Activated B cell treated with CpG ODN at 0.5 μM for 24 hours (primary cell): ENCODE data around the gene GDI1. TPM values are rescaled to one million over a fixed set of nuclear protein-coding genes. Genes with fewer than 3 reads are reported as not detected.

ENCODE experiments used
- ATAC-seq: fragments of 200-7000 bp; cut with Tn5 transposase; one replicate; pipeline ENCODE4 v1.10.0; 2021; ENCODE audit warnings: low read depth, mild to moderate bottlenecking, moderate library complexity
- CTCF ChIA-PET: fragments of 350-600 bp; sonication (Branson Sonifier 250); formaldehyde crosslinking; loops from one replicate; lab custom pipeline; 2021; ENCODE audit warnings: antibody characterized with exemption; lab: Charles Lee
- POLR2A ChIA-PET: fragments of 350-600 bp; sonication (Branson Sonifier 250); formaldehyde crosslinking; loops from one replicate; lab custom pipeline; 2021; ENCODE audit warnings: antibody characterized with exemption; lab: Charles Lee
- DNase-seq: peaks from one replicate; pipeline ENCODE4 v3.0.0; 2022
- H3K27ac Mint-ChIP-seq: one replicate; pipeline ENCODE4 v1.8.0; 2020; ENCODE audit warnings: mixed read lengths
- H3K27me3 Mint-ChIP-seq: one replicate; pipeline ENCODE4 v1.8.0; 2021; ENCODE audit warnings: mixed read lengths
- H3K36me3 Mint-ChIP-seq: one replicate; pipeline ENCODE4 v1.8.0; 2021; ENCODE audit warnings: low read depth, mixed read lengths
- H3K4me1 Mint-ChIP-seq: one replicate; pipeline ENCODE4 v1.8.0; 2021; ENCODE audit warnings: mixed read lengths
- H3K4me3 Mint-ChIP-seq: one replicate; pipeline ENCODE4 v1.8.0; 2020; ENCODE audit warnings: mild to moderate bottlenecking, mixed read lengths
- H3K9me3 Mint-ChIP-seq: one replicate; pipeline ENCODE4 v1.8.0; 2020; ENCODE audit warnings: mixed read lengths
- intact Hi-C: fragments of 100-400 bp; cut with micrococcal nuclease; formaldehyde crosslinking; loops from one replicate; pipeline ENCODE4 v1.15.1; 2024
- total RNA-seq: library from RNA; stranded (reverse); gene quantifications from 2 replicates; pipeline ENCODE4 v1.2.3, GENCODE V29; 2022
- TF ChIP-seq, protein P1 (sequence below): fragments of 200-600 bp; IDR thresholded peaks from one replicate; pipeline ENCODE4 v1.8.0; 2022; ENCODE audit warnings: antibody characterized with exemption, mild to moderate bottlenecking

The GDI1 gene
- total RNA-seq, 1 donor from 2014 or later: 127 TPM

GRCh38 chrX:154401045-154401799, 35.7 kb upstream of the GDI1 start:
- TF ChIP-seq, protein P1, sequence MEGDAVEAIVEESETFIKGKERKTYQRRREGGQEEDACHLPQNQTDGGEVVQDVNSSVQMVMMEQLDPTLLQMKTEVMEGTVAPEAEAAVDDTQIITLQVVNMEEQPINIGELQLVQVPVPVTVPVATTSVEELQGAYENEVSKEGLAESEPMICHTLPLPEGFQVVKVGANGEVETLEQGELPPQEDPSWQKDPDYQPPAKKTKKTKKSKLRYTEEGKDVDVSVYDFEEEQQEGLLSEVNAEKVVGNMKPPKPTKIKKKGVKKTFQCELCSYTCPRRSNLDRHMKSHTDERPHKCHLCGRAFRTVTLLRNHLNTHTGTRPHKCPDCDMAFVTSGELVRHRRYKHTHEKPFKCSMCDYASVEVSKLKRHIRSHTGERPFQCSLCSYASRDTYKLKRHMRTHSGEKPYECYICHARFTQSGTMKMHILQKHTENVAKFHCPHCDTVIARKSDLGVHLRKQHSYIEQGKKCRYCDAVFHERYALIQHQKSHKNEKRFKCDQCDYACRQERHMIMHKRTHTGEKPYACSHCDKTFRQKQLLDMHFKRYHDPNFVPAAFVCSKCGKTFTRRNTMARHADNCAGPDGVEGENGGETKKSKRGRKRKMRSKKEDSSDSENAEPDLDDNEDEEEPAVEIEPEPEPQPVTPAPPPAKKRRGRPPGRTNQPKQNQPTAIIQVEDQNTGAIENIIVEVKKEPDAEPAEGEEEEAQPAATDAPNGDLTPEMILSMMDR: no peak
- DNase-seq (no peak), ATAC-seq (no peak)
- peaks cover 44% of the 10 kb centered on the region for H3K36me3 Mint-ChIP-seq
- H3K9me3 Mint-ChIP-seq: no peaks in the 10 kb centered on the region
- H3K4me3 Mint-ChIP-seq: peak overlapping the region; percentile 38
- peaks cover 26% of the 10 kb centered on the region for H3K4me1 Mint-ChIP-seq
- ChIA-PET POLR2A (interaction anchor here (0.5 to 6.2 kb wide), 3 partner anchors 8 to 89 kb away, joined by 5 to 125 read pairs (median 6); partner anchors contain the start of genes DNASE1L1, SLC10A3 and TAFAZZIN), CTCF (interaction anchor here (2.3 kb wide), 1 partner anchor 126 kb away, joined by 6 read pairs; no protein-coding TSS in a partner anchor)
- intact Hi-C loops: loop anchor here (1.0 kb wide), 1 partner anchor 8 kb away; the partner anchor contains the start of gene DNASE1L1
- peak overlapping the region; percentile 61 for H3K27ac Mint-ChIP-seq
- no peaks in the 10 kb centered on the region for H3K27me3 Mint-ChIP-seq

- DNase-seq (no peak), ATAC-seq (no peak)
- H3K9me3 Mint-ChIP-seq: no peaks in the 10 kb centered on the region
- no peaks in the 10 kb centered on the region for H3K27me3 Mint-ChIP-seq
- peak overlapping the region; percentile 46 for H3K27ac Mint-ChIP-seq
- peaks cover 23% of the 10 kb centered on the region for H3K4me1 Mint-ChIP-seq
- TF ChIP-seq, protein P1: no peak
- no peak overlapping the region for H3K4me3 Mint-ChIP-seq
- intact Hi-C loops: loop anchor here (1.0 kb wide), 1 partner anchor 7 kb away; the partner anchor contains the start of gene DNASE1L1
- peaks cover 44% of the 10 kb centered on the region for H3K36me3 Mint-ChIP-seq
- POLR2A ChIA-PET: interaction anchor here (0.5 to 1.5 kb wide), 2 partner anchors 22 to 88 kb away, joined by 5 to 6 read pairs; partner anchors contain the start of gene SLC10A3
- CTCF ChIA-PET: no interaction called here
Measured at GRCh38 chrX:154401918-154402621, 34.9 kb upstream of the GDI1 start.

- Mint-ChIP-seq H3K4me3 (no peak overlapping the region), H3K4me1 (peaks cover 22% of the 10 kb centered on the region), H3K27ac (no peak overlapping the region), H3K36me3 (peaks cover 44% of the 10 kb centered on the region), H3K27me3 (no peaks in the 10 kb centered on the region), H3K9me3 (no peaks in the 10 kb centered on the region)
- CTCF ChIA-PET: no interaction called here
- TF ChIP-seq, protein P1: no peak
- DNase-seq: no peak
- ATAC-seq: no peak
- intact Hi-C loops: no loop called here
- POLR2A ChIA-PET: interaction anchor here (1.5 kb wide), 1 partner anchor 87 kb away, joined by 5 read pairs; the partner anchor contains the start of gene SLC10A3
Measured at GRCh38 chrX:154402622-154403127, 34.3 kb upstream of the GDI1 start.

DNA sequence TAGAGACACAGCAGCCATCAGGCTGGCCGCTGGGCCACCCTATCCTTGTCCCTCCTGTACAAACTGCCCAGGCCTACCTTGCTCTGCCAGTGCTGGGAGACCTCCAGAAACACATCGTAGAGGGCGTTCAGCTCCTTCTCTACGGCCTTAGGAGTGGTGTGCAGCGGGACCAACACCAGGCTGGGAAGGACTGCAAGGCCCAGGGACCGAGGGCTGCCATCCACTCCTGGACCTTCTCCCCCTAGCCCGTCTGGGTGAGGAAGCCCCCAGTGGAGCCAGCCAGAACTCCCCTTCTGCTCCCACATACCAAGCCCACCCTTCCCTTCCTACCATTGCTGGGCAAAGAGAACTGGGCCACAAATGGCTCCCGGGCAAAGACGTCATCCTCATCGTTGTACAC, 33.8 kb upstream of the GDI1 start:
- Mint-ChIP-seq H3K27me3 (no peaks in the 10 kb centered on the region), H3K9me3 (no peaks in the 10 kb centered on the region), H3K27ac (no peak overlapping the region), H3K4me1 (peaks cover 19% of the 10 kb centered on the region), H3K36me3 (peaks cover 40% of the 10 kb centered on the region), H3K4me3 (no peak overlapping the region)
- POLR2A ChIA-PET: no interaction called here
- TF ChIP-seq, protein P1: no peak
- DNase-seq (no peak), ATAC-seq (no peak)
- intact Hi-C loops: no loop called here
- CTCF ChIA-PET: no interaction called here
